ENCODE data around the gene CCNF.

The CCNF gene

GRCh38 chr16:2500430-2500917, 71.2 kb downstream of the CCNF start:
- Histone ChIP-seq H2AFZ (ENCODE audit: low read depth, low read length) (no peak overlapping the region), H3K27me3 (ENCODE audit: insufficient read depth, low read length, poor library complexity) (no peaks in the 10 kb centered on the region), H3K4me1 (ENCODE audit: insufficient read depth, low read length) (peaks cover 11% of the 10 kb centered on the region), H4K20me1 (ENCODE audit: insufficient read depth, low read length) (peaks cover 29% of the 10 kb centered on the region), H3K79me2 (ENCODE audit: insufficient read depth, low read length) (no peaks in the 10 kb centered on the region), H3K27ac (ENCODE audit: low read length) (no peak overlapping the region), H3K9ac (ENCODE audit: low read depth, low read length) (no peak overlapping the region), H3K4me3 (ENCODE audit: low read depth in 1 of 2, low read length in 2 of 2) (no peak overlapping the region), H3K9me3 (ENCODE audit: insufficient read depth, low read length, severe bottlenecking) (no peaks in the 10 kb centered on the region), H3K4me2 (ENCODE audit: insufficient read depth, low read length) (peak overlapping the region; percentile 32; the same call in 1 of the 2 replicates), H3K36me3 (ENCODE audit: insufficient read depth, low read length) (peaks cover 61% of the 10 kb centered on the region)
- TF ChIP-seq CTCF (IDR thresholded peaks at IDR 0.05; ENCODE audit: borderline replicate concordance, extremely low read depth, low read length, poor library complexity, severe bottlenecking) (no peak), EZH2 (IDR thresholded peaks at IDR 0.05; ENCODE audit: borderline replicate concordance, low read depth, low read length, severe bottlenecking) (no peak)
- ATAC-seq (ENCODE audit: insufficient read depth, low read depth) (no peak), DNase-seq (no peak)

GRCh38 chr16:2500918-2501750, 71.9 kb downstream of the CCNF start:
- ATAC-seq (ENCODE audit: insufficient read depth, low read depth) (peak; percentile 99), DNase-seq (peak; percentile 87)
- Histone ChIP-seq H3K4me2 (ENCODE audit: insufficient read depth, low read length) (peak overlapping the region; percentile 36), H4K20me1 (ENCODE audit: insufficient read depth, low read length) (peaks cover 29% of the 10 kb centered on the region), H3K4me3 (ENCODE audit: low read depth in 1 of 2, low read length in 2 of 2) (no peak overlapping the region), H3K36me3 (ENCODE audit: insufficient read depth, low read length) (peaks cover 57% of the 10 kb centered on the region), H3K4me1 (ENCODE audit: insufficient read depth, low read length) (peaks cover 11% of the 10 kb centered on the region), H2AFZ (ENCODE audit: low read depth, low read length) (peak overlapping the region; percentile 41; the same call in 1 of the 2 replicates), H3K9me3 (ENCODE audit: insufficient read depth, low read length, severe bottlenecking) (no peaks in the 10 kb centered on the region), H3K9ac (ENCODE audit: low read depth, low read length) (peak overlapping the region; percentile 23), H3K27ac (ENCODE audit: low read length) (no peak overlapping the region), H3K79me2 (ENCODE audit: insufficient read depth, low read length) (no peaks in the 10 kb centered on the region), H3K27me3 (ENCODE audit: insufficient read depth, low read length, poor library complexity) (no peaks in the 10 kb centered on the region)
- peak; percentile 99 for TF ChIP-seq CTCF (IDR thresholded peaks at IDR 0.05; ENCODE audit: borderline replicate concordance, extremely low read depth, low read length, poor library complexity, severe bottlenecking)
- no peak for TF ChIP-seq EZH2 (IDR thresholded peaks at IDR 0.05; ENCODE audit: borderline replicate concordance, low read depth, low read length, severe bottlenecking)

GRCh38 chr16:2501946-2502895, 73.0 kb downstream of the CCNF start:
- Histone ChIP-seq H3K27me3 (ENCODE audit: insufficient read depth, low read length, poor library complexity) (no peaks in the 10 kb centered on the region), H3K4me3 (ENCODE audit: low read depth in 1 of 2, low read length in 2 of 2) (no peak overlapping the region), H3K36me3 (ENCODE audit: insufficient read depth, low read length) (peaks cover 46% of the 10 kb centered on the region), H3K4me2 (ENCODE audit: insufficient read depth, low read length) (no peak overlapping the region), H3K9ac (ENCODE audit: low read depth, low read length) (peak overlapping the region; percentile 23; the same call in 1 of the 2 replicates), H3K27ac (ENCODE audit: low read length) (no peak overlapping the region; the same call in 1 of the 2 replicates), H3K79me2 (ENCODE audit: insufficient read depth, low read length) (no peaks in the 10 kb centered on the region), H4K20me1 (ENCODE audit: insufficient read depth, low read length) (peaks cover 29% of the 10 kb centered on the region), H2AFZ (ENCODE audit: low read depth, low read length) (no peak overlapping the region), H3K4me1 (ENCODE audit: insufficient read depth, low read length) (peaks cover 11% of the 10 kb centered on the region), H3K9me3 (ENCODE audit: insufficient read depth, low read length, severe bottlenecking) (no peaks in the 10 kb centered on the region)
- DNase-seq (no peak), ATAC-seq (ENCODE audit: insufficient read depth, low read depth) (no peak)
- no peak for TF ChIP-seq EZH2 (IDR thresholded peaks at IDR 0.05; ENCODE audit: borderline replicate concordance, low read depth, low read length, severe bottlenecking)
- no peak for TF ChIP-seq CTCF (IDR thresholded peaks at IDR 0.05; ENCODE audit: borderline replicate concordance, extremely low read depth, low read length, poor library complexity, severe bottlenecking)

Data from DND-41 (cell line).